HuH-7.5 (cell line): ENCODE measurements around the gene BAIAP2.
"Not testable (repeated sequence)": the region's sequence is repeated elsewhere in the genome, so short reads cannot be mapped to it uniquely, and the experiment has no call there.

Source experiments
- DNase-seq: peaks from one replicate; pipeline ENCODE4 v3.0.0; 2011; ENCODE audit warnings: low spot score

The BAIAP2 gene

GRCh38 chr17:81021531-81022343, 13.2 kb upstream of the BAIAP2 start:
- DNase-seq, result no peak

GRCh38 chr17:81022344-81022676, 12.6 kb upstream of the BAIAP2 start:
- no peak for DNase-seq

- DNase-seq, result no peak
Measured at GRCh38 chr17:81025065-81025740, 9.7 kb upstream of the BAIAP2 start.

GRCh38 chr17:81025741-81026129, 9.2 kb upstream of the BAIAP2 start:
- DNase-seq, result no peak

- no peak for DNase-seq
Measured at GRCh38 chr17:81026266-81027036, 8.5 kb upstream of the BAIAP2 start.

- DNase-seq, result no peak
Measured at GRCh38 chr17:81027038-81027437, 7.9 kb upstream of the BAIAP2 start.

GRCh38 chr17:81027591-81028505, 7.1 kb upstream of the BAIAP2 start:
- DNase-seq, result no peak

GRCh38 chr17:81028506-81028858, 6.5 kb upstream of the BAIAP2 start:
- no peak for DNase-seq

- DNase-seq, result no peak
Measured at GRCh38 chr17:81029859-81030258, 5.1 kb upstream of the BAIAP2 start.

- DNase-seq, result not testable (repeated sequence)
Measured at GRCh38 chr17:81030312-81030711, 4.6 kb upstream of the BAIAP2 start.

- DNase-seq, result no peak
Measured at GRCh38 chr17:81030741-81031565, 4.0 kb upstream of the BAIAP2 start.

GRCh38 chr17:81031566-81032550, 3.1 kb upstream of the BAIAP2 start:
- no peak for DNase-seq

GRCh38 chr17:81032641-81033480, 2.1 kb upstream of the BAIAP2 start:
- DNase-seq, result no peak

GRCh38 chr17:81033535-81034167, 1.3 kb upstream of the BAIAP2 start:
- DNase-seq, result no peak

GRCh38 chr17:81034168-81034777, 678 bp upstream of the BAIAP2 start:
- no peak for DNase-seq

- DNase-seq, result no peak
Measured at GRCh38 chr17:81035521-81036196, 708 bp downstream of the BAIAP2 start.

GRCh38 chr17:81036197-81036941, 1.4 kb downstream of the BAIAP2 start:
- DNase-seq, result no peak
